Endothelial cell of coronary artery (primary cell): ENCODE results near the gene KLHL7. TPM values are rescaled to one million over a fixed set of nuclear protein-coding genes. Genes with fewer than 3 reads are reported as not detected.

Source experiments
- total RNA-seq: library from RNA; depleted of rRNA; stranded (reverse); fragments of >200 nt; gene quantifications from 2 replicates; pipeline ENCODE4 v1.2.3, GENCODE V29; 2014

The KLHL7 gene, protein sequence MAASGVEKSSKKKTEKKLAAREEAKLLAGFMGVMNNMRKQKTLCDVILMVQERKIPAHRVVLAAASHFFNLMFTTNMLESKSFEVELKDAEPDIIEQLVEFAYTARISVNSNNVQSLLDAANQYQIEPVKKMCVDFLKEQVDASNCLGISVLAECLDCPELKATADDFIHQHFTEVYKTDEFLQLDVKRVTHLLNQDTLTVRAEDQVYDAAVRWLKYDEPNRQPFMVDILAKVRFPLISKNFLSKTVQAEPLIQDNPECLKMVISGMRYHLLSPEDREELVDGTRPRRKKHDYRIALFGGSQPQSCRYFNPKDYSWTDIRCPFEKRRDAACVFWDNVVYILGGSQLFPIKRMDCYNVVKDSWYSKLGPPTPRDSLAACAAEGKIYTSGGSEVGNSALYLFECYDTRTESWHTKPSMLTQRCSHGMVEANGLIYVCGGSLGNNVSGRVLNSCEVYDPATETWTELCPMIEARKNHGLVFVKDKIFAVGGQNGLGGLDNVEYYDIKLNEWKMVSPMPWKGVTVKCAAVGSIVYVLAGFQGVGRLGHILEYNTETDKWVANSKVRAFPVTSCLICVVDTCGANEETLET
- total RNA-seq = 24.8 and 27.9 TPM in 2 replicates

DNA sequence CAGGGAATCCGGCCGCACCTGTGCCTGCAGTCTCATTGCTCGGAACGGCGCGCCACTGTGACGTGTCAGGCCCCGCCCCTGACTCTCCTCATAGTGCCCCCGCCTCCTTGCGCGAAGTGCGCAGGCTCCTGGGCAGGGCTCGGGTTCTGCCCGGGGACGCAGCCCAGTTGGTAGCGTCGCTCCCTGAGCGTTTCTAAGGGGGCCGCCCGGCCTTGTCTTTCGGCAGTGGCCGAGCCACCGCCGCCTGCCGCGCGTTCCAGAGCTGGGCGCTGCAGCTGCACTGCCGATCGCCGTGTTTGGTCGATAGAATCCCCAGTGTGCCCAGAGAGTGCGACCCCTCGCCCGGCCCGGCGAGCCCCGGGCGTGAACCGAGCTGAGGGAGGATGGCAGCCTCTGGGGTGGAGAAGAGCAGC lies at the start of gene KLHL7:
Gene KLHL7 (plus strand): TSS at position 142 of the 413 bp plus-strand sequence. CDS start 242 bp downstream, at position 384.

DNA sequence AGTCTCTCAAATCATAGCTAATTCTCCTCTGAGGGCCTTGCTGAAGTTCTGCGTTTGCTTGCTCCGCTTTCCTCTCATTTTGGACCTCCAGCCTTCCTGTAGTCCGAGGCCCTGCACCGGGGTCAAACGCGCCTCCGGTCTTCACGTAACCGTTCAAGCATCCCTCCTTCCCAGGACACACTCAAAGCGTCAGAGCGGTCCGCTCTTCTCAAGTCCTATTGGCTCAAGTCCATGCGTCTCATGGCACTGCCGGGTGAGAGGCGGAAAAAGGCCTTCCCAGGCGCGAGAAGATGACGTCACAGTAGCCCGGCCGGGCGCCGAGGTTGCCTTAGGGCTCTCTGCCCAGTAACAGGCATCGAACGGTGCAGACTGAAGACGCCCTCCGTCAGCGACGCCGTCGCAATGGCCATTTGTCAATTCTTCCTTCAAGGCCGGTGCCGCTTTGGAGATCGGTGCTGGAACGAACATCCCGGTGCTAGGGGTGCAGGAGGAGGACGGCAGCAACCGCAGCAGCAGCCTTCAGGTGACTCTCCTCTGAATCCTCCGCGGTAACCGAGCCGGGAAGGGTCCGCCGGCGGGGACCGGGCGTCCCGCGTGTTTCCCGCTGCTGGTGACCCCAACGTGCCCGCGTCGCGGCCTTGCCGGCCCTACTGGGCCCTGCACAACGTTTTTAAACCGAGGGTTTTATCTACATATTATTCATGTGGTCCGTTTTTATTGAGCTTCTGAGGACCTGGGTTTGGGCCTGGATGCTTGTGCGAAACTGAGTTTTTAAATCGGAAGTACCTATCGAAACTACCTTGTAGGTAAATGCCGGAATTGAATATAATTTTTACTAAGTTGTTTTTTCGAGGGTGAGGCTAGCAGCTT lies 76.3 kb downstream of the KLHL7 start, which contains the start of gene NUP42:
Gene NUP42 (plus strand): TSS at position 365 of the 870 bp plus-strand sequence. CDS start 38 bp downstream, at position 403.

Other genes with a start within 250 kb of the KLHL7 start
- 45.7 and 77.7 TPM in 2 replicates for gene HYCC1, start 91.7 kb upstream of the KLHL7 start, total RNA-seq
- gene NUP42, start 76.3 kb downstream of the KLHL7 start, total RNA-seq = 27.1 and 41.1 TPM in 2 replicates
- gene GPNMB, start 141.0 kb downstream of the KLHL7 start, total RNA-seq = 0.27 and 0.47 TPM in 2 replicates
- gene MALSU1, start 193.6 kb downstream of the KLHL7 start, total RNA-seq = 58.5 and 92.1 TPM in 2 replicates